Osteoblast (primary cell): ENCODE data around the gene CIDEA. TPM values are rescaled to one million over a fixed set of nuclear protein-coding genes. Genes with fewer than 3 reads are reported as not detected.

Source experiments
- DNase-seq: peaks from one replicate; pipeline ENCODE4 v3.0.0; 2011; ENCODE audit warnings: low spot score, mixed read lengths; ENCODE audit not compliant: insufficient read length; ENCODE audit errors: missing footprints
- H2AFZ ChIP-seq: 2 replicates; pipeline ENCODE4 v1.6.0; 2011; ENCODE audit warnings: mild to moderate bottlenecking, low read length
- H3K27ac ChIP-seq: 2 replicates; pipeline ENCODE4 v1.5.1; 2011; ENCODE audit warnings: mild to moderate bottlenecking, low read depth, low read length, moderate library complexity
- H3K27me3 ChIP-seq: 2 replicates; pipeline ENCODE4 v1.6.0; 2012; ENCODE audit warnings: mild to moderate bottlenecking, control low read depth, inconsistent platforms, low read length, moderate library complexity; ENCODE audit not compliant: insufficient read depth
- H3K36me3 ChIP-seq: 2 replicates; pipeline ENCODE4 v1.5.1; 2011; ENCODE audit warnings: mild to moderate bottlenecking, low read length, control low read depth, moderate library complexity; ENCODE audit not compliant: insufficient read depth
- H3K4me1 ChIP-seq: 2 replicates; pipeline ENCODE4 v1.5.1; 2011; ENCODE audit warnings: mild to moderate bottlenecking, low read length, control low read depth, moderate library complexity; ENCODE audit not compliant: insufficient read depth
- H3K4me2 ChIP-seq: 2 replicates; pipeline ENCODE4 v1.6.0; 2011; ENCODE audit warnings: mild to moderate bottlenecking, low read length; ENCODE audit not compliant: insufficient read depth
- H3K4me3 ChIP-seq: fragments of 200-600 bp; sonication (generic); 3 replicates; pipeline ENCODE4 v1.5.1; 2012; ENCODE audit warnings: mild to moderate bottlenecking, low read length, inconsistent platforms; ENCODE audit not compliant: insufficient read depth
- H3K79me2 ChIP-seq: 2 replicates; pipeline ENCODE4 v1.6.0; 2012; ENCODE audit warnings: mild to moderate bottlenecking, low read length, control low read depth, inconsistent platforms; ENCODE audit not compliant: insufficient read depth
- H3K9me3 ChIP-seq: 2 replicates; pipeline ENCODE4 v1.5.1; 2011; ENCODE audit warnings: low read depth, low read length, control low read depth
- H4K20me1 ChIP-seq: 2 replicates; pipeline ENCODE4 v1.6.0; 2012; ENCODE audit warnings: mild to moderate bottlenecking, low read length, control low read depth; ENCODE audit not compliant: insufficient read depth
- total RNA-seq: library from RNA; depleted of rRNA; stranded (reverse); fragments of >200 nt; gene quantifications from 2 replicates; pipeline ENCODE4 v1.2.3, GENCODE V29; 2012
- TF ChIP-seq, protein P1 (sequence below): IDR thresholded peaks from 2 replicates; pipeline ENCODE4 v1.5.1; 2011; ENCODE audit warnings: mild to moderate bottlenecking, low read depth, low read length, moderate library complexity; ENCODE audit errors: extremely low read depth

Gene CIDEA
- total RNA-seq, 1 donor = not detected

DNA sequence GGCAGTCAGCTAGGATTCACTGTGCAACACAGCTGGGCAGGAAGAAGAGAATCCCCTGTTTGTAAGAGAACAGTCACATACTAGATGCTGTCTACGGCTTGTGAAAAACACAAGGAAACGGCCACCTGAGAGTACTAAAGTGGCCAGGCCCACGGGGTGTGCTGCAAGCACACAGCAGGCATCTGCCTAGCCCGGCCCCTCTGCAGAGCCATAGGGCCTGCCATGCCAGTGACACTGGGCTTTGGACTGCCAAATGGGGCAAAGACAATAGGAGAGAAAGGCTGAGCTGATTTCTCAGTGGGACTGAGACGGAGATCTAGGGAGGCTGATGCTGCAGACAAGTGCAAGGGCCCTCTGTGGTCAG lies 64.2 kb downstream of the CIDEA start:
- Histone ChIP-seq H3K4me1 (peaks cover 35% of the 10 kb centered on the region), H3K4me2 (no peak overlapping the region), H3K27ac (peak overlapping the region; percentile 80), H3K27me3 (no peaks in the 10 kb centered on the region), H2AFZ (no peak overlapping the region), H3K4me3 (no peak overlapping the region), H3K79me2 (peaks cover 92% of the 10 kb centered on the region), H3K36me3 (peaks cover 95% of the 10 kb centered on the region), H4K20me1 (peaks cover 61% of the 10 kb centered on the region), H3K9me3 (no peaks in the 10 kb centered on the region)
- DNase-seq = no peak
- TF ChIP-seq, protein P1, sequence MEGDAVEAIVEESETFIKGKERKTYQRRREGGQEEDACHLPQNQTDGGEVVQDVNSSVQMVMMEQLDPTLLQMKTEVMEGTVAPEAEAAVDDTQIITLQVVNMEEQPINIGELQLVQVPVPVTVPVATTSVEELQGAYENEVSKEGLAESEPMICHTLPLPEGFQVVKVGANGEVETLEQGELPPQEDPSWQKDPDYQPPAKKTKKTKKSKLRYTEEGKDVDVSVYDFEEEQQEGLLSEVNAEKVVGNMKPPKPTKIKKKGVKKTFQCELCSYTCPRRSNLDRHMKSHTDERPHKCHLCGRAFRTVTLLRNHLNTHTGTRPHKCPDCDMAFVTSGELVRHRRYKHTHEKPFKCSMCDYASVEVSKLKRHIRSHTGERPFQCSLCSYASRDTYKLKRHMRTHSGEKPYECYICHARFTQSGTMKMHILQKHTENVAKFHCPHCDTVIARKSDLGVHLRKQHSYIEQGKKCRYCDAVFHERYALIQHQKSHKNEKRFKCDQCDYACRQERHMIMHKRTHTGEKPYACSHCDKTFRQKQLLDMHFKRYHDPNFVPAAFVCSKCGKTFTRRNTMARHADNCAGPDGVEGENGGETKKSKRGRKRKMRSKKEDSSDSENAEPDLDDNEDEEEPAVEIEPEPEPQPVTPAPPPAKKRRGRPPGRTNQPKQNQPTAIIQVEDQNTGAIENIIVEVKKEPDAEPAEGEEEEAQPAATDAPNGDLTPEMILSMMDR = no peak

DNA sequence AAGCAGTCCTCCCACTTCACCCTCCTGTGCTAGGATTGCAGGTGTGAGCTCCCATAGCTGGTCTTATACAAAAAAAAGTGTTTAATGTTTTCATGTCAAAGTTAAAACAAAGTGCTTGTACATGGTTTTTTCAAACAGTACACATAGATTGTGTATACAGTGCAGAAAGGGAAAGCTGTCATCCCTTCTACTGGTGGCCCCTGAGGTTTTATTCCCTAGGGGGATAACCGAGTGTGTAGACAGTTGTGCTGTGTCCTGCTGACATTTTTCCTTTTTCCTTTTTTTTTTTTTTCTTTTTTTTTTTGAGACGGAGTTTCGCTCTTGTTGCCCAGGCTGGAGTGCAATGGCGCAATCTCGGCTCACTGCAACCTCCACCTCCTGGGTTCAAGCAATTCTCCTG lies 64.7 kb downstream of the CIDEA start:
- peaks cover 90% of the 10 kb centered on the region for H3K79me2 ChIP-seq
- peak overlapping the region; percentile 80 for H3K27ac ChIP-seq
- no peak overlapping the region for H2AFZ ChIP-seq
- DNase-seq = no peak
- peaks cover 93% of the 10 kb centered on the region for H3K36me3 ChIP-seq
- peaks cover 31% of the 10 kb centered on the region for H3K4me1 ChIP-seq
- no peaks in the 10 kb centered on the region for H3K27me3 ChIP-seq
- no peak overlapping the region for H3K4me2 ChIP-seq
- TF ChIP-seq, protein P1 = no peak
- no peaks in the 10 kb centered on the region for H3K9me3 ChIP-seq
- no peak overlapping the region for H3K4me3 ChIP-seq
- peaks cover 57% of the 10 kb centered on the region for H4K20me1 ChIP-seq

DNA sequence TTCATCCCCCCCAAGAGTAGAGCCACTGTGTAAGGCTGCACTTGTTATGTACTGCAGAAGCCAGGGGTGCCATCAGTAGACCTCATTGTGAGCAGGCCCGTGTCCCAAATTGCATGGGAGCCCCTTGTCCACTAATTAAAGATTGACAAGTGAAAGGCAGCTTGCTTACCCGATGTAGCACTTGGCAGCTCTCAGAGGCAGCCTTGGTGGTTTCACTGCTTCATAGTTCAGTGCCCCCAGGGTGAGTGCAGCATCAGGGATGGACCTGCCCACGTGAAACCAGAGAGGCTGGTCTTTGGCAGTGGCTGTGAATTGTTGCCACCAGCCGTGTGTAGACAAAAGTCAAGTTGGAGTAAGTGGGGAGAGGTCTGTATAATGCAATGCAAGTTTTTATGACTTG lies 67.2 kb downstream of the CIDEA start:
- H3K4me1 ChIP-seq = peaks cover 13% of the 10 kb centered on the region
- H3K4me2 ChIP-seq = no peak overlapping the region
- H3K27me3 ChIP-seq = no peaks in the 10 kb centered on the region
- peak overlapping the region; percentile 30 for H3K27ac ChIP-seq
- no peak overlapping the region for H3K4me3 ChIP-seq
- H3K79me2 ChIP-seq = peaks cover 81% of the 10 kb centered on the region
- H3K36me3 ChIP-seq = peaks cover 87% of the 10 kb centered on the region
- no peak for DNase-seq
- TF ChIP-seq, protein P1 = no peak
- peaks cover 58% of the 10 kb centered on the region for H4K20me1 ChIP-seq
- no peak overlapping the region for H2AFZ ChIP-seq
- H3K9me3 ChIP-seq = no peaks in the 10 kb centered on the region

DNA sequence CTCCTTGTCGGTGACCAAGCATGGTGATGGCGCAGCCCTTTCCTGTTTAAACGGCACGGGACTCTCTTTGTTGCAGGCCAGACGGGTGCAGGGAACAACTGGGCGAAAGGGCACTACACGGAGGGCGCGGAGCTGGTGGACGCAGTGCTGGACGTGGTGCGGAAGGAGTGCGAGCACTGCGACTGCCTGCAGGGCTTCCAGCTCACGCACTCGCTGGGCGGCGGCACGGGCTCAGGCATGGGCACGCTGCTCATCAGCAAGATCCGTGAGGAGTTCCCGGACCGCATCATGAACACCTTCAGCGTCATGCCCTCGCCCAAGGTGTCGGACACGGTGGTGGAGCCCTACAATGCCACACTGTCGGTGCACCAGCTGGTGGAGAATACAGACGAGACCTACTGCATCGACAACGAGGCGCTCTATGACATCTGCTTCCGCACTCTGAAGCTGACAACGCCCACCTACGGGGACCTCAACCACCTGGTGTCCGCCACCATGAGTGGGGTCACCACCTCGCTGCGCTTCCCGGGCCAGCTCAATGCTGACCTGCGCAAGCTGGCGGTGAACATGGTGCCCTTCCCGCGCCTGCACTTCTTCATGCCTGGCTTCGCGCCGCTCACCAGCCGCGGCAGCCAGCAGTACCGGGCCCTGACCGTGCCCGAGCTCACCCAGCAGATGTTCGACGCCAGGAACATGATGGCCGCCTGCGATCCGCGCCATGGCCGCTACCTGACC lies 71.0 kb downstream of the CIDEA start:
- Histone ChIP-seq H4K20me1 (peaks cover 63% of the 10 kb centered on the region), H3K4me2 (no peak overlapping the region), H3K4me3 (no peak overlapping the region), H3K4me1 (peaks cover 6% of the 10 kb centered on the region), H3K36me3 (peaks cover 87% of the 10 kb centered on the region), H3K79me2 (peaks cover 55% of the 10 kb centered on the region), H2AFZ (no peak overlapping the region), H3K9me3 (no peaks in the 10 kb centered on the region), H3K27ac (no peak overlapping the region), H3K27me3 (no peaks in the 10 kb centered on the region)
- TF ChIP-seq, protein P1 = no peak
- no peak for DNase-seq
